Transverse colon (tissue), 4 donors: ENCODE results near the gene MDGA2. TPM values are rescaled to one million over a fixed set of nuclear protein-coding genes. Genes with fewer than 3 reads are reported as not detected.

ENCODE experiments used
- DNase-seq: peaks from one replicate; pipeline ENCODE4 v3.0.0-alpha.2; 2019
- H3K27ac ChIP-seq, 4 donors: fragments of 200-600 bp; sonication (generic); 2 replicates each; pipeline ENCODE4 v1.5.1; 2016 to 2018; ENCODE audit warnings: inconsistent platforms in 4 of 4
- H3K27me3 ChIP-seq: fragments of 200-600 bp; sonication (generic); 2 replicates; pipeline ENCODE4 v1.5.1; 2017; ENCODE audit warnings: inconsistent platforms
- H3K36me3 ChIP-seq, 4 donors: fragments of 200-600 bp; sonication (generic); 2 replicates each; pipeline ENCODE4 v1.5.1; 2017 to 2019; ENCODE audit warnings: inconsistent platforms in 4 of 4
- H3K4me1 ChIP-seq, 4 donors: fragments of 200-600 bp; sonication (generic); 2 replicates each; pipeline ENCODE4 v1.5.1; 2017 to 2020; ENCODE audit warnings: inconsistent platforms in 4 of 4
- H3K4me3 ChIP-seq, 4 donors: fragments of 200-600 bp; sonication (generic); 1 replicate in 1 of 4; 2 replicates in 3 of 4; pipeline versions ENCODE4 v1.5.1 to v1.6.1; 2017 to 2019; ENCODE audit warnings: inconsistent platforms in 4 of 4
- H3K9me3 ChIP-seq, 2 donors: fragments of 200-600 bp; sonication (generic); 2 replicates each; pipeline ENCODE4 v1.5.1; 2017 to 2019; ENCODE audit warnings: inconsistent platforms in 2 of 2
- EP300 ChIP-seq: sonication (generic); formaldehyde crosslinking; IDR thresholded peaks from one replicate; pipeline ENCODE4 v1.6.1; 2017; ENCODE audit warnings: antibody characterized with exemption, low read depth
- POLR2A ChIP-seq: fragments of 450-650 bp; IDR thresholded peaks from one replicate; pipeline ENCODE4 v1.6.1; 2016; ENCODE audit warnings: antibody characterized with exemption, mild to moderate bottlenecking, moderate library complexity
- POLR2AphosphoS5 ChIP-seq, 3 donors: sonication (generic); formaldehyde crosslinking; IDR thresholded peaks; one replicate each; pipeline ENCODE4 v1.6.1; 2016; ENCODE audit warnings: antibody characterized with exemption in 3 of 3
- WGBS, 2 donors: methylation state at CpG; one replicate each; pipeline ENCODE4 v1.1.5; 2018; ENCODE audit warnings: low coverage in 1 of 2; 5-methylcytosine and 5-hydroxymethylcytosine counted together
- in situ Hi-C, 4 donors: fragments of 200-750 bp; cut with MboI; loops; one replicate each; pipeline versions ENCODE4 v1.15.0 to v1.15.1; 2017; ENCODE audit warnings: low sequenced_read_pairs in 3 of 4, low pct_ligation_motif_present in 1 of 4, low pct_unique_long_range_greater_than_20kb in 1 of 4
- intact Hi-C: fragments of 100-400 bp; cut with DNase I; formaldehyde crosslinking; loops from one replicate; pipeline ENCODE4 v1.15.1; 2023; ENCODE audit warnings: low total_unique reads
- total RNA-seq, 4 donors: library from RNA; depleted of rRNA; stranded (reverse); fragments of >200 nt; gene quantifications; one replicate each; pipeline ENCODE4 v1.1.0, GENCODE V29; 2016
- TF ChIP-seq, protein P1 (sequence below), 5 experiments: fragments of 200-600 bp in 3 of 5; fragments of 450-650 bp in 2 of 5; sonication (generic) in 3 of 5; IDR thresholded peaks; 1 replicate in 2 of 5; 2 replicates in 3 of 5; pipeline ENCODE4 v1.5.1; 2016 to 2017; ENCODE audit warnings: antibody characterized with exemption in 5 of 5, inconsistent platforms in 3 of 5, mild to moderate bottlenecking in 2 of 5, moderate library complexity in 1 of 5

The MDGA2 gene
- total RNA-seq, 4 donors from 2014 or later, result not detected

DNA sequence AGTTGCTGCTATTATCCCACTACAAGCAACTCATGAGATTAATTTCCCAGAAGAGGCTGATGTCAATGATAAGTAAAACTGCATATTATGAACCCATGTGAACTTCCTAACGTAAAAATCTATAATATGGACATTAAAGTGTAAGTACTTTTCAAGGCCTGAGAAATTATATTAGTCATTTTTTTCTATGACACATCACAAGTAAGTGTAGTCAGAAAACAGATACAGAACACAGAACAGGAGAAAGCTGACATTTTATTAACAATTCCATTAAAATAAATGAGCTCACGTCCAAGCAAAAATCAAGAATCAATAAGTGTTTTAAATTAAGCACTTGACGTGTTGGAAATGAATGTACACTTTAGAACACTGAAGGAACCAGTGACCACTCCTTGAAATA is 155.0 kb downstream of the MDGA2 start:
- TF ChIP-seq POLR2AphosphoS5 (IDR thresholded peaks at IDR 0.05), result no peak
- no peak for TF ChIP-seq POLR2A
- TF ChIP-seq, protein P1, sequence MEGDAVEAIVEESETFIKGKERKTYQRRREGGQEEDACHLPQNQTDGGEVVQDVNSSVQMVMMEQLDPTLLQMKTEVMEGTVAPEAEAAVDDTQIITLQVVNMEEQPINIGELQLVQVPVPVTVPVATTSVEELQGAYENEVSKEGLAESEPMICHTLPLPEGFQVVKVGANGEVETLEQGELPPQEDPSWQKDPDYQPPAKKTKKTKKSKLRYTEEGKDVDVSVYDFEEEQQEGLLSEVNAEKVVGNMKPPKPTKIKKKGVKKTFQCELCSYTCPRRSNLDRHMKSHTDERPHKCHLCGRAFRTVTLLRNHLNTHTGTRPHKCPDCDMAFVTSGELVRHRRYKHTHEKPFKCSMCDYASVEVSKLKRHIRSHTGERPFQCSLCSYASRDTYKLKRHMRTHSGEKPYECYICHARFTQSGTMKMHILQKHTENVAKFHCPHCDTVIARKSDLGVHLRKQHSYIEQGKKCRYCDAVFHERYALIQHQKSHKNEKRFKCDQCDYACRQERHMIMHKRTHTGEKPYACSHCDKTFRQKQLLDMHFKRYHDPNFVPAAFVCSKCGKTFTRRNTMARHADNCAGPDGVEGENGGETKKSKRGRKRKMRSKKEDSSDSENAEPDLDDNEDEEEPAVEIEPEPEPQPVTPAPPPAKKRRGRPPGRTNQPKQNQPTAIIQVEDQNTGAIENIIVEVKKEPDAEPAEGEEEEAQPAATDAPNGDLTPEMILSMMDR (IDR thresholded peaks at IDR 0.05), result no peak
- TF ChIP-seq EP300, result no peak
- Histone ChIP-seq H3K27ac (no peak overlapping the region), H3K27me3 (no peaks in the 10 kb centered on the region), H3K4me3 (no peak overlapping the region), H3K9me3 (no peaks in the 10 kb centered on the region), H3K36me3 (no peaks in the 10 kb centered on the region), H3K4me1 (no peaks in the 10 kb centered on the region)
- in situ Hi-C loops, result no loop called here
- intact Hi-C loops, result no loop called here
- DNase-seq, result no peak
- WGBS, 2 donors, result 71 to 78% methylated on average over 3 of the region's 3 CpGs

DNA sequence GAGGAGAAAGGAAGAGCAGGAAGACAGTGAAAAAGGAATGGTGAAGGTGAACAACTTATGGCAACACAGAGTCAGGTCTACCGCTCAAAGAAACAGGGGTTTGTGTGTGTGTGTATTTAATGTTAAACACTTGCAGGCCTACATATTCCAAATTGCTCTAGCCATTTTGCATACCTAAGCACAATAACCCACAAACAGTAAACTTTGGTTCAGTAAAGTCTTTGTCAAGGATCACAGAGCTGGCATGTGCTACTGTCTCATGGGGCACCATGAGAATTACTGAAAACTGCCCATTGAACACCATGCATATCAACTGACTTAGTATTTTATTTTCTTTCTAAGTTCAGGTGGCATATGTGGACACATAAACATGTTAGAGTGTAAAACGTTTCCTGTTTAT is 163.6 kb downstream of the MDGA2 start:
- 81 to 82% methylated on average over 2 of the region's 2 CpGs for WGBS, 2 donors
- no peak overlapping the region for H3K27ac ChIP-seq
- H3K36me3 ChIP-seq, result no peaks in the 10 kb centered on the region

DNA sequence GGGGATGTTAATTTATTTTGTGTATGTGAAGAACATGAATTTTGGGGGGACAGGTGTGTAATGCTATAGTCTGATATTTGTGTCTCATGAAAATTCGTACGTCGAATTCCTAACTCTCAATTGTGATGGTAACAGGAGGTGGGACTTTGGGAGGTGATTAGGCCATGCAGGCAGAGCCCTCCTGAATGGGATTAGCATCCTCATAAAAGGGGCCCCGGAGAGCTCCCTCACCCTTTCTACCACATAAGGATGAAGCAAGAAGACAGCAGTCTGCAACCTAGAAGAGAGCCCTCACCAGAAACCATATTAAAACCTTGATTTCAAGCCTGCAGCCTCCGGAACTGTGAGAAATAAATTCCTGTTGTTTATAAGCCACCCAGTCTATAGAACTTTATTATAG is 165.4 kb downstream of the MDGA2 start:
- DNase-seq, result no peak
- intact Hi-C loops (no loop called here), in situ Hi-C loops (no loop called here)
- H3K4me1 ChIP-seq, result no peaks in the 10 kb centered on the region
- TF ChIP-seq POLR2A, result no peak
- no peaks in the 10 kb centered on the region for H3K27me3 ChIP-seq
- WGBS, 2 donors, result 72 to 79% methylated on average over 5 of the region's 5 CpGs
- H3K9me3 ChIP-seq, result no peaks in the 10 kb centered on the region
- H3K4me3 ChIP-seq, result no peak overlapping the region
- H3K36me3 ChIP-seq, result no peaks in the 10 kb centered on the region
- H3K27ac ChIP-seq, result no peak overlapping the region

More for the DNA sequence above, 163.6 kb downstream of the MDGA2 start:
- Histone ChIP-seq H3K4me1 (no peaks in the 10 kb centered on the region), H3K4me3 (no peak overlapping the region), H3K27me3 (no peaks in the 10 kb centered on the region), H3K9me3 (no peaks in the 10 kb centered on the region)
- DNase-seq, result no peak
- in situ Hi-C loops, result no loop called here
- TF ChIP-seq, protein P1 (IDR thresholded peaks at IDR 0.05), result no peak
- no peak for TF ChIP-seq POLR2AphosphoS5 (IDR thresholded peaks at IDR 0.05)
- no peak for TF ChIP-seq EP300
- no peak for TF ChIP-seq POLR2A
- intact Hi-C loops, result no loop called here

DNA sequence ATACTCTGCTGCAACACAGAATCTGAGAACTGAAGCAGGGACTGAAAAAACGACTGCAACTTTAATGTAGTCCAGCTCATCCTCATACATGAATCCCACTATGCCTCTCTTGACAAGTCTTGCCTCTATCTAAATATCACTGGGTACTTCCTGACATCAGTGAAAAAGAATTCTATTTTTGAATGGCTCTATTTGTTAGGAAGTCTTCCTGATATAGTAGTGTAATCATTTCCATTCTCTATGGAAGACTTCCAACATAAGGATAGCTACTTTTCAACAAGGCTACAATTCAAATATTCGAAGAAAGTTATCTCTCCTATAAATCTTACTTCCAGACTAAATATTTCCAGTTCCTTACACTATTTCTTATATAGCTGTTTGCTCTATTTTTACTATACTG is 167.5 kb downstream of the MDGA2 start:
- 44 to 45% methylated on average over 2 of the region's 2 CpGs for WGBS, 2 donors
- DNase-seq, result no peak

DNA sequence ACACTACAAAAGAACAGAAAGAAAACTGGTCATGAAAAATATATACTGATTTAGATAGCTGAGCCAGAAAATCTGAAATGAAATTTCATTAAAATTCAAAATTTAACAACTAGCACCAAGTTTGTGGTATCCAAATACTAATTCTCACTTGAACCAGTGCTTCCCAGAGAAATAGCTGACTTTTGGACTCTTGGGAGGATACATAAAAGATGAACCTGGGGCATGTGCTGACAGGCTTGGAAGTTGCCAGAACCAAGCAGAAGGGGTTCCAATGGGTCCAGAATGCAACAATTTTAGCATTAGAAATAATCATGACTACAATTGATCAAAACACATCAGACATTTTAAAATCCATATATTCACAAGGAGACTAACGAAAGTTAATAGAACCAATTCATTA is 175.0 kb downstream of the MDGA2 start:
- H3K4me1 ChIP-seq, result no peaks in the 10 kb centered on the region
- H3K9me3 ChIP-seq, result no peaks in the 10 kb centered on the region
- intact Hi-C loops (no loop called here), in situ Hi-C loops (no loop called here)
- TF ChIP-seq, protein P1 (IDR thresholded peaks at IDR 0.05), result no peak
- no peak for TF ChIP-seq EP300
- TF ChIP-seq POLR2AphosphoS5 (IDR thresholded peaks at IDR 0.05), result no peak
- no peak for TF ChIP-seq POLR2A
- H3K27ac ChIP-seq, result no peak overlapping the region
- DNase-seq, result no peak
- H3K27me3 ChIP-seq, result no peaks in the 10 kb centered on the region
- WGBS, 2 donors, result 73 to 85% methylated on average over 1 of the region's 1 CpG
- no peaks in the 10 kb centered on the region for H3K36me3 ChIP-seq
- no peak overlapping the region for H3K4me3 ChIP-seq

More for the DNA sequence above, 167.5 kb downstream of the MDGA2 start:
- H3K36me3 ChIP-seq, result no peaks in the 10 kb centered on the region
- no peak overlapping the region for H3K27ac ChIP-seq
- intact Hi-C loops, result no loop called here
- no peaks in the 10 kb centered on the region for H3K9me3 ChIP-seq
- no peak overlapping the region for H3K4me3 ChIP-seq
- in situ Hi-C loops, result no loop called here
- H3K4me1 ChIP-seq, result no peaks in the 10 kb centered on the region
- TF ChIP-seq EP300 (no peak), POLR2A (no peak), POLR2AphosphoS5 (IDR thresholded peaks at IDR 0.05) (no peak)
- TF ChIP-seq, protein P1 (IDR thresholded peaks at IDR 0.05), result no peak
- H3K27me3 ChIP-seq, result no peaks in the 10 kb centered on the region
